NB4 (cell line): ENCODE results near the gene THOC5.
"Not testable (repeated sequence)": the region's sequence is repeated elsewhere in the genome, so short reads cannot be mapped to it uniquely, and the experiment has no call there.

Experiments used
- TF ChIP-seq, protein P1 (sequence below): IDR thresholded peaks from one replicate; pipeline ENCODE4 v1.5.1; 2012; ENCODE audit warnings: low read depth, low read length
- TF ChIP-seq, protein P2 (sequence below): IDR thresholded peaks from 2 replicates; pipeline ENCODE4 v1.6.1; 2011; ENCODE audit warnings: low read depth, low read length

DNA sequence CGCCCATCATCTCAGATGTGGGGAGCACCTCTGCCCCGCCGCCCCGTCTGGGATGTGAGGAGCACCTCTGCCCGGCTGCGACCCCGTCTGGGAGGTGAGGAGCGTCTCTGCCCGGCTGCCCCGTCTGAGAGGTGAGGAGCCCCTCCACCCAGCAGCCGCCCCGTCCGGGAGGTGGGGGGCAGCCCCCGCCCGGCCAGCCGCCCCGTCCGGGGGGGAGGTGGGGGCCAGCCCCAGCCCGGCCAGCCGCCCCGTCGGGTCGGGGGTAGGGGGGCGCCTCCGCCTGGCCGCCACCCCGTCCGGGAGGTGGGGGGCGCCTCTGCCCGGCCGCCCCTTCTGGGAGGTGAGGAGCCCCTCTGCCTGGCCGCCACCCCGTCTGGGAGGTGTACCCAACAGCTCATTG, 1.2 kb downstream of the THOC5 start:
- TF ChIP-seq, protein P1, sequence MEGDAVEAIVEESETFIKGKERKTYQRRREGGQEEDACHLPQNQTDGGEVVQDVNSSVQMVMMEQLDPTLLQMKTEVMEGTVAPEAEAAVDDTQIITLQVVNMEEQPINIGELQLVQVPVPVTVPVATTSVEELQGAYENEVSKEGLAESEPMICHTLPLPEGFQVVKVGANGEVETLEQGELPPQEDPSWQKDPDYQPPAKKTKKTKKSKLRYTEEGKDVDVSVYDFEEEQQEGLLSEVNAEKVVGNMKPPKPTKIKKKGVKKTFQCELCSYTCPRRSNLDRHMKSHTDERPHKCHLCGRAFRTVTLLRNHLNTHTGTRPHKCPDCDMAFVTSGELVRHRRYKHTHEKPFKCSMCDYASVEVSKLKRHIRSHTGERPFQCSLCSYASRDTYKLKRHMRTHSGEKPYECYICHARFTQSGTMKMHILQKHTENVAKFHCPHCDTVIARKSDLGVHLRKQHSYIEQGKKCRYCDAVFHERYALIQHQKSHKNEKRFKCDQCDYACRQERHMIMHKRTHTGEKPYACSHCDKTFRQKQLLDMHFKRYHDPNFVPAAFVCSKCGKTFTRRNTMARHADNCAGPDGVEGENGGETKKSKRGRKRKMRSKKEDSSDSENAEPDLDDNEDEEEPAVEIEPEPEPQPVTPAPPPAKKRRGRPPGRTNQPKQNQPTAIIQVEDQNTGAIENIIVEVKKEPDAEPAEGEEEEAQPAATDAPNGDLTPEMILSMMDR = not testable (repeated sequence)
- TF ChIP-seq, protein P2, sequence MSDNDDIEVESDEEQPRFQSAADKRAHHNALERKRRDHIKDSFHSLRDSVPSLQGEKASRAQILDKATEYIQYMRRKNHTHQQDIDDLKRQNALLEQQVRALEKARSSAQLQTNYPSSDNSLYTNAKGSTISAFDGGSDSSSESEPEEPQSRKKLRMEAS = not testable (repeated sequence)
